ENCODE data around the gene ROCK2.
"Not testable (repeated sequence)": the region's sequence is repeated elsewhere in the genome, so short reads cannot be mapped to it uniquely, and the experiment has no call there.

The ROCK2 gene

DNA sequence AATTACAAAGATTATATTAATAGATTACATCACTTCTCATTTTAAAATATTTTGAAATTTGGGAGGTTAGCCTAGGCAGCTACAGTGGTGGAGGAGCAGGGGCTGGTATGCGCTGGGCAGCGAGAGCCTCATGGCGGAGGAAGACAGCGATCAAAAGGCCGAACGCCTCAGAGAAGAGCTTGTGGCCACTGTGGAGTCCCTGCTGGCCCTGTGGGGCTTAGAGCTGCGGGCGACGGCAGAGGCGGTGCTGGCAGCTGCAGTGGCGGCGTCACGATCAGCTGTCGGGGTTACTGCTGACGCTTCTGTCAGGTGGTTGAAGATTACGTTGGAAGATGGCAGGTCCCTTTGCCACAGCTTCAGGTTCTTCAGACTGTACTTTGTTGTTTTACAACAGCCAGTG lies 87.4 kb downstream of the ROCK2 start:
- H3K9ac ChIP-seq = no peak overlapping the region
- H3K36me3 ChIP-seq = peaks cover 14 to 67% (median 40%) of the 10 kb centered on the region in 11 experiments
- no peak overlapping the region for H3K27ac ChIP-seq
- no peaks in the 10 kb centered on the region; a peak in 1 of 20 replicates for H3K4me1 ChIP-seq
- no peak for TF ChIP-seq Cebpa-rat (IDR thresholded peaks at IDR 0.05)
- peaks cover 4 to 18% (median 13%) of the 10 kb centered on the region in 11 experiments; a peak in 16 of 22 replicates for H3K9me3 ChIP-seq (replicated peaks in 1 of 11)
- no peak overlapping the region for H3K4me2 ChIP-seq
- peaks cover 0 to 7% (median 0%) of the 10 kb centered on the region in 11 experiments; a peak in 6 of 22 replicates for H4K20me1 ChIP-seq
- H3K4me3 ChIP-seq = no peak overlapping the region
- H3K27me3 ChIP-seq = no peaks in the 10 kb centered on the region

DNA sequence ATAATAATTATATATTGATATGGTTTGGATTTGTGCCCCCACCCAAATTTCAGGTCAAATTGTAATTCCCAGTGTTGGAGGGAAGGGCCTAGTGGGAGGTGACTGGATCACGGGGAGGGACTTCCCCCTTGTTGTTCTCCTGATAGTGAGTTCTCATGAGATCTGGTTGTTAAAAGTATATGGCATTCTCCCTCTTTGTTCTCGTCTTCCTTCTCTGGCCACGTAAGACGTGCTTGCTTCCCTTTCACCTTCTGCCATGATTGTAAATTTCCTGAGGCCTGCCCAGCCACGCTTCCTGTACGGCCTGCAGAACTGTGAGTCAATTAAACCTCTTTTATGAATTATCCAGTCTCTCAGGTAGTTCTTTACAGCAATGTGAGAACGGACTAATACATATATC lies 88.3 kb downstream of the ROCK2 start:
- peaks cover 0 to 1% (median 0%) of the 10 kb centered on the region in 10 experiments; a peak in 2 of 20 replicates for H3K4me1 ChIP-seq
- H3K27ac ChIP-seq = no peak overlapping the region
- peaks cover 14 to 58% (median 33%) of the 10 kb centered on the region in 11 experiments for H3K36me3 ChIP-seq
- no peak overlapping the region for H3K4me2 ChIP-seq
- peaks cover 4 to 18% (median 13%) of the 10 kb centered on the region in 11 experiments; a peak in 15 of 22 replicates for H3K9me3 ChIP-seq (replicated peaks in 1 of 11)
- TF ChIP-seq Cebpa-rat (IDR thresholded peaks at IDR 0.05) = no peak
- H4K20me1 ChIP-seq = peaks cover 0 to 10% (median 1%) of the 10 kb centered on the region in 11 experiments; a peak in 8 of 22 replicates
- H3K9ac ChIP-seq = no peak overlapping the region
- no peaks in the 10 kb centered on the region for H3K27me3 ChIP-seq
- H3K4me3 ChIP-seq = no peak overlapping the region

DNA sequence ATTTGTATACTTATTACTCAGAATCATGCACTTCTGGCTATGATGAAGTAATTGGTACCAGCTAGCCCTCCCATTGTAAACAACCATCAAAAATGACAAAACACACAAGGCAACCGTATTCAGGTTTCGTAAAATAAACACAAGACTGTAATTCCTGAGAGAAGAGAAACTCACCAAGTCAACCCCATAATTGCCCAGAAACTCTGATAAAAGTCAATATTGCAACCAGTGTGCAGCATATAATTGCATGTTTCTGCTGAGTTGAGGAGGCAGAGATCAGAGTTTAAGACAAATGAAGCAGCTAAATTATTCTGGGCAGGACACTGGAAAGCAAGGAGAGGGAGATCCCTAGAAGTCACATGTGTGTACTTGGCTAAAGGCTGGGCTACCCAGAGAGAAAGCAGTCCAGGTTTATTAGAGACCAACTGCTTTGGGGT lies 90.3 kb downstream of the ROCK2 start:
- H3K4me3 ChIP-seq = no peak overlapping the region
- peaks cover 14 to 56% (median 35%) of the 10 kb centered on the region in 11 experiments for H3K36me3 ChIP-seq
- peaks cover 4 to 18% (median 13%) of the 10 kb centered on the region in 11 experiments; a peak in 15 of 22 replicates for H3K9me3 ChIP-seq (replicated peaks in 1 of 11)
- H3K9ac ChIP-seq = no peak overlapping the region
- no peaks in the 10 kb centered on the region for H3K27me3 ChIP-seq
- H3K27ac ChIP-seq = no peak overlapping the region
- H3K4me2 ChIP-seq = no peak overlapping the region
- H4K20me1 ChIP-seq = peaks cover 0 to 19% (median 7%) of the 10 kb centered on the region in 11 experiments; a peak in 8 of 22 replicates
- TF ChIP-seq Cebpa-rat (IDR thresholded peaks at IDR 0.05) = no peak
- peaks cover 0 to 9% (median 0%) of the 10 kb centered on the region in 10 experiments; a peak in 5 of 20 replicates for H3K4me1 ChIP-seq

DNA sequence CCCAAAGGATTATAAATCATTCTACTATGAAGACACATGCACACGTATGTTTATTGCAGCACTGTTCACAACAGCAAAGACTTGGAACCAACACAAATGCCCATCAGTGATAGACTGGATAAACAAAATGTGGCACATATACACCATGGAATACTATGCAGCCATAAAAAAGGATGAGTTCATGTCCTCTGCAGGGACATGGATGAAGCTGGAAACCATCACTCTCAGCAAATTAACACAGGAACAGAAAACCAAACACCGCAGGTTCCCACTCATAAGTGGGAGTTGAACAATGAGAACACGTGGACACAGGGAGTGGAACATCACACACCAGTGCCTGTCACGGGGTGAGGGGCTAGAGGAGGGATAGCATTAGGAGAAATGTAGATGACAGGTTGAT lies 92.0 kb downstream of the ROCK2 start:
- H3K4me2 ChIP-seq, H3K4me1 ChIP-seq, H3K9ac ChIP-seq, H3K27me3 ChIP-seq, H3K27ac ChIP-seq, H3K4me3 ChIP-seq: not testable (repeated sequence)
- peaks cover 25 to 56% (median 40%) of the 10 kb centered on the region in 11 experiments for H3K36me3 ChIP-seq
- peaks cover 4 to 16% (median 10%) of the 10 kb centered on the region in 11 experiments; a peak in 15 of 22 replicates for H3K9me3 ChIP-seq (replicated peaks in 1 of 11)
- H4K20me1 ChIP-seq = peaks cover 0 to 23% (median 7%) of the 10 kb centered on the region in 11 experiments; a peak in 8 of 22 replicates

DNA sequence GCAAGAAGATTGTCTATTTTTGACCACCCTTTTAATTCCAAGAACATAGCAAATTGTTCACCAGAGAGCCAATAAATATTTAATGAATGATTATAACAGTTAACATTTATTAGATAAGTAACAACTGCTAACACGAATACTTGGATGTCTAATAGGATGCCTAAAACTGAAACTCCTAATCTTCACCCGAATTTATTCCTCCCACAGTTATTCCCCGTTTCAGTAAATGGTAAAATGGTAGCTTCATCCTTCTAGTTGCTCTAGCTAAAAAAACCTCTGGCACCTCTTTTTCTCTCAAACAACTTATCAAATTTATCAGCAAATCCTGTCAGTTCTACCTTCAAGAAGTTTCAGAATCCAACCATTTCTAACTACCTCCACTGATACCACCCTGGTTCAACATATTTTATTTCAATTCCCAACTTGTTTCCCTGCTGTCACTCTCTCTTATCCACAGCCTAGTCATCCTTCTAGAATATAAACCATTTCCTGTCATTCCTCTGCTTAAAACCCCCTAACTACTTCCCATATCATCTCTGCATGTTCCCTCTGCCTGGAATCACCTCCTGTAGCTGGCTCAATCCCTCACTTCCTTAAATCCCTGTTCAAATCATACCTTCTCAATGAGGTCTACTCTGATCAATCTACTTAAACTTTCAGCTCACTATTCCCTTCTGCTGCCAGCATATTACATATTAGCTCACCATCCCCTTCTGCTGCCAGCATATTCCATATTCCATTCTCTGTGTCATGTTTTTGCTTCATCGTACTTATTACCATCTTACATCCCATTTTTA lies 93.8 kb downstream of the ROCK2 start:
- Histone ChIP-seq H3K9me3 (replicated peaks in 1 of 11) (peaks cover 0 to 7% (median 0%) of the 10 kb centered on the region in 11 experiments; a peak in 3 of 22 replicates), H3K4me1 (peaks cover 0 to 9% (median 0%) of the 10 kb centered on the region in 10 experiments; a peak in 4 of 20 replicates), H3K9ac (no peak overlapping the region), H3K27me3 (no peaks in the 10 kb centered on the region), H3K4me3 (no peak overlapping the region), H4K20me1 (peaks cover 0 to 31% (median 7%) of the 10 kb centered on the region in 11 experiments; a peak in 8 of 22 replicates), H3K27ac (no peak overlapping the region), H3K4me2 (peak overlapping the region in 1 of 11 experiments; percentile 31; a peak in 1 of 22 replicates), H3K36me3 (peaks cover 15 to 50% (median 32%) of the 10 kb centered on the region in 11 experiments; a peak in 20 of 22 replicates)
- TF ChIP-seq Cebpa-rat (IDR thresholded peaks at IDR 0.05) = no peak

DNA sequence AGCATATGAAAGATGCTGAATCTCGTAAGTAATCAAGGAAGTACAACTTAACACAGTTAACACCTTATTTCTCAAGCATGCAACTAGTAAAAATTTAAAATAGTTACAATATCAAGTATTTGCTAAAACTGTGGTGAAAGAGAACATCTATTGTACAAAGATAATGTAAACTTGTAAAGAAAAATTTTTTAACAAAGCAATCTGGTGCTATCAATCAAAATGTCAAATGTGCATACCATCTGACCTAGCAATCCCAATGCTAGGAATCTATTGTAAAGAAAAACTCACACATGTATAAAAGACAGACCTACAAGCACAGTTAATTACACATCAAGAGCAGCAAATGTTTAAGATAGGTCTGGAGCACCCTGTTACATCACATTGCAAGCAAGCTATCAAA lies 99.1 kb downstream of the ROCK2 start:
- TF ChIP-seq Cebpa-rat (IDR thresholded peaks at IDR 0.05) = no peak
- H3K36me3 ChIP-seq = peaks cover 36 to 70% (median 52%) of the 10 kb centered on the region in 11 experiments; a peak in 21 of 22 replicates
- no peaks in the 10 kb centered on the region for H3K27me3 ChIP-seq
- H3K4me1 ChIP-seq = peaks cover 0 to under 1% (median 0%) of the 10 kb centered on the region in 10 experiments; a peak in 1 of 20 replicates
- no peak overlapping the region for H3K27ac ChIP-seq
- no peak overlapping the region for H3K9ac ChIP-seq
- H4K20me1 ChIP-seq = peaks cover 0 to 30% (median 2%) of the 10 kb centered on the region in 11 experiments; a peak in 6 of 22 replicates
- H3K9me3 ChIP-seq (replicated peaks in 1 of 11) = peaks cover 0 to 3% (median 0%) of the 10 kb centered on the region in 11 experiments; a peak in 1 of 22 replicates
- H3K4me2 ChIP-seq = no peak overlapping the region
- H3K4me3 ChIP-seq = no peak overlapping the region

DNA sequence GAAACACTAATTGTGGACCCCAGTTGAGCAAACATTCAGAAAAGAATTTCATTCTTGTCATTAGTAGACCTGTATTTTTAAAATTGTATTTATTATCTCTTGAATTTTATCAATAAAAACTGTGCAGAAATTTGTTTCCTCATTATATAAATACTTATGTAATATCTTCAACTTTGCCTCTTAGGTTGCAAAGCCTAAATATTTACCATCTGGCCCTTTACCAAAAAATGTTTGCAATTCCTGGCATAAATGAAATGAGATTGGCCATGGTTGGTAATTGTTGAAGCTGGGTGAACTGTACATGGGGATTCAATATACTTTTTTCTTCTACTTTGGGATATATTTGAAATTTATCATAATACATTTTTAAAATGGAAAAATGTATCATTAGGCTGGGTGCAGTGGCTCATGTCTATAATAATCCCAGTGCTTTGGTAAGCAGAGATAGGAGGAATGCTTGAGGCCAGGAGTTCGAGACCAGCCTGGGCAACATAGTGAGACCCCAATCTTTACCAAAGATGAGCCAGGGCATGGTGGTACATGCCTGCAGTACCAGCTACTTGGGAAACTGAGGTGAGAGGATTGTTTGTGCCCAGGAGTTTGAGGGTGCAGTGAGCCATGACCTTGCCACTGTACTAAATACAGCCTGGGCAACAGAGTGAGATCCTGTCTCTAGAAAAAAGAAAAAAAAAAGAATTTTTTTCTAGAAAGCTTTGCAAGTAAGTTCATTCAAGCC lies 100.2 kb downstream of the ROCK2 start:
- Histone ChIP-seq H3K27ac (no peak overlapping the region), H3K4me1 (peaks cover 8 to 10% (median 9%) of the 10 kb centered on the region in 10 experiments; a peak in 19 of 20 replicates), H3K9ac (no peak overlapping the region), H3K27me3 (no peaks in the 10 kb centered on the region), H3K9me3 (replicated peaks in 1 of 11) (peaks cover 0 to 3% (median 0%) of the 10 kb centered on the region in 11 experiments; a peak in 1 of 22 replicates), H4K20me1 (peaks cover 0 to 41% (median 9%) of the 10 kb centered on the region in 11 experiments; a peak in 10 of 22 replicates), H3K4me2 (no peak overlapping the region), H3K36me3 (peaks cover 36 to 66% (median 52%) of the 10 kb centered on the region in 11 experiments; a peak in 21 of 22 replicates), H3K4me3 (no peak overlapping the region)
- TF ChIP-seq Cebpa-rat (IDR thresholded peaks at IDR 0.05) = no peak

DNA sequence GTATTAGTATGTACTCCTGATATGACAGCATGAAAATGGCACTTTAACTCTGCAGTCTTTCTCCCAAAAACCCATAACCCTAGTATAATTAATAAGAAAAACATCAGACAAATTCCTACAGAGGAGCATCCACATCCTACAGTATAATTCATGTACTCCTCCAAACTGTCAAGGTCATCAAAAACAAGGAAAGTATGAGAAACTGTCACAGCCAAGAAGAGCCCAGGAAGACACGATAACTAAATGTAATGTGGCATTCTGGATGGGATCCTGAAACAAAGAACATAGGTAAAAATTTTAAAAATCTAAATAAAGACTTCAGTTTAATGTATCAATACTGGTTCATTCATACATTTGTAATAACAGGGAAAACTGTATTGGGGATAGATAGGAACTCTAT lies 100.9 kb downstream of the ROCK2 start:
- Histone ChIP-seq H3K9me3 (replicated peaks in 1 of 11) (peaks cover 0 to 3% (median 0%) of the 10 kb centered on the region in 11 experiments; a peak in 1 of 22 replicates), H3K27ac (no peak overlapping the region), H3K36me3 (peaks cover 35 to 61% (median 45%) of the 10 kb centered on the region in 11 experiments; a peak in 21 of 22 replicates), H3K27me3 (no peaks in the 10 kb centered on the region), H3K9ac (no peak overlapping the region), H3K4me3 (no peak overlapping the region), H4K20me1 (peaks cover 0 to 48% (median 13%) of the 10 kb centered on the region in 11 experiments; a peak in 12 of 22 replicates), H3K4me2 (no peak overlapping the region), H3K4me1 (peaks cover 10 to 17% (median 15%) of the 10 kb centered on the region in 10 experiments; a peak in 19 of 20 replicates)
- TF ChIP-seq Cebpa-rat (IDR thresholded peaks at IDR 0.05) = no peak

All from BLaER1 treated with 17β-estradiol and CSF1 and Interleukin-3, amounts not matched to agents 10 nM and 100 nM (cell line).